Astrocyte (in vitro differentiated cells and primary cell): ENCODE data around the gene OSBP2. TPM values are rescaled to one million over a fixed set of nuclear protein-coding genes. Genes with fewer than 3 reads are reported as not detected.

Experiments
- DNase-seq: peaks from one replicate; pipeline ENCODE4 v3.0.0-alpha.2; 2010; ENCODE audit warnings: low read depth
- FAIRE-seq: peaks from 2 replicates; lab custom pipeline; 2011; peaks lifted over from hg19 to GRCh38; lab: Jason Lieb, UNC
- H2AFZ ChIP-seq: 2 replicates; pipeline ENCODE4 v1.6.0; 2012; ENCODE audit warnings: low read depth, low read length, inconsistent platforms
- H3K27ac ChIP-seq: 2 replicates; pipeline ENCODE4 v1.5.1; 2011; ENCODE audit warnings: low read depth, low read length, inconsistent platforms
- H3K27me3 ChIP-seq: 2 replicates; pipeline ENCODE4 v1.6.0; 2011; ENCODE audit warnings: low read length, inconsistent platforms; ENCODE audit not compliant: insufficient read depth
- H3K36me3 ChIP-seq: 2 replicates; pipeline ENCODE4 v1.5.1; 2011; ENCODE audit warnings: low read length, inconsistent platforms; ENCODE audit not compliant: insufficient read depth
- H3K4me1 ChIP-seq: 2 replicates; pipeline ENCODE4 v1.5.1; 2011; ENCODE audit warnings: low read length, inconsistent platforms; ENCODE audit not compliant: insufficient read depth
- H3K4me2 ChIP-seq: 2 replicates; pipeline ENCODE4 v1.6.0; 2012; ENCODE audit warnings: low read length, inconsistent platforms
- H3K4me3 ChIP-seq: 2 replicates; pipeline ENCODE4 v1.5.1; 2011; ENCODE audit warnings: low read depth, mild to moderate bottlenecking, low read length, inconsistent platforms; ENCODE audit not compliant: insufficient read depth
- H3K79me2 ChIP-seq: 2 replicates; pipeline ENCODE4 v1.6.0; 2012; ENCODE audit warnings: mild to moderate bottlenecking, low read length, inconsistent platforms; ENCODE audit not compliant: insufficient read depth
- H3K9ac ChIP-seq: 2 replicates; pipeline ENCODE4 v1.6.0; 2012; ENCODE audit warnings: mild to moderate bottlenecking, low read length, inconsistent platforms
- H3K9me3 ChIP-seq: 2 replicates; pipeline ENCODE4 v1.5.1; 2012; ENCODE audit warnings: low read depth, mild to moderate bottlenecking, low read length, inconsistent platforms; ENCODE audit not compliant: insufficient read depth
- H4K20me1 ChIP-seq: 2 replicates; pipeline ENCODE4 v1.6.0; 2012; ENCODE audit warnings: low read length, inconsistent platforms; ENCODE audit not compliant: insufficient read depth
- H3K27ac Mint-ChIP-seq: one replicate; pipeline ENCODE4 v1.8.0; 2021; ENCODE audit warnings: mild to moderate bottlenecking, mixed read lengths; ENCODE audit not compliant: unreplicated experiment
- H3K27me3 Mint-ChIP-seq: one replicate; pipeline ENCODE4 v1.8.0; 2021; ENCODE audit warnings: low read depth, mixed read lengths; ENCODE audit not compliant: unreplicated experiment
- H3K36me3 Mint-ChIP-seq: one replicate; pipeline ENCODE4 v1.8.0; 2021; ENCODE audit warnings: low read depth, mixed read lengths; ENCODE audit not compliant: unreplicated experiment
- H3K4me1 Mint-ChIP-seq: one replicate; pipeline ENCODE4 v1.8.0; 2021; ENCODE audit warnings: low read depth, mixed read lengths; ENCODE audit not compliant: unreplicated experiment
- H3K4me3 Mint-ChIP-seq: one replicate; pipeline ENCODE4 v1.8.0; 2021; ENCODE audit warnings: mild to moderate bottlenecking, moderate library complexity, mixed read lengths; ENCODE audit not compliant: unreplicated experiment
- H3K9me3 Mint-ChIP-seq: one replicate; pipeline ENCODE4 v1.8.0; 2021; ENCODE audit warnings: mild to moderate bottlenecking, mixed read lengths; ENCODE audit not compliant: unreplicated experiment
- CTCF ChIP-seq: IDR thresholded peaks from 2 replicates; pipeline ENCODE4 v1.5.1; 2011; ENCODE audit warnings: low read depth, mild to moderate bottlenecking, inconsistent platforms, low read length, moderate library complexity; ENCODE audit not compliant: insufficient read depth
- EZH2 ChIP-seq: IDR thresholded peaks from 2 replicates; pipeline ENCODE4 v1.6.1; 2012; ENCODE audit warnings: mild to moderate bottlenecking, low read length, inconsistent platforms; ENCODE audit not compliant: insufficient read depth
- total RNA-seq: library from RNA; stranded (reverse); gene quantifications from 2 replicates; pipeline ENCODE4 v1.2.1, GENCODE V29; 2021

OSBP2 gene
- total RNA-seq, 1 donor from 2014 or later, result 0.48 TPM

GRCh38 chr22:30667494-30668385, 26.9 kb upstream of the OSBP2 start, which contains the start of gene DUSP18:
TSS of gene DUSP18 (minus strand) at chr22:30667875. CDS start at chr22:30664003, 3,872 bp downstream.
- TF ChIP-seq EZH2 (no peak), CTCF (no peak)
- Histone ChIP-seq H3K9ac (peak within 1 kb of the TSS; percentile 82), H3K4me1 (peaks cover 6% of the 10 kb centered on the region), H3K27ac (peak within 1 kb of the TSS; percentile 48), H3K27me3 (no peaks in the 10 kb centered on the region), H3K4me2 (peak within 1 kb of the TSS; percentile 97), H3K36me3 (peaks cover 4% of the 10 kb centered on the region), H2AFZ (peak within 1 kb of the TSS; percentile 99), H3K9me3 (no peaks in the 10 kb centered on the region), H4K20me1 (peaks cover 13% of the 10 kb centered on the region), H3K4me3 (peak within 1 kb of the TSS; percentile 86), H3K79me2 (peaks cover 5% of the 10 kb centered on the region)
- Mint-ChIP-seq H3K4me1 (peaks cover 1% of the 10 kb centered on the region), H3K9me3 (no peaks in the 10 kb centered on the region), H3K27me3 (peaks cover 12% of the 10 kb centered on the region), H3K36me3 (peaks cover 12% of the 10 kb centered on the region), H3K4me3 (peak within 1 kb of the TSS; percentile 94), H3K27ac (peak within 1 kb of the TSS; percentile 84)
- FAIRE-seq, result no peak
- peak; percentile 70 for DNase-seq

- Histone ChIP-seq H3K36me3 (peaks cover 3% of the 10 kb centered on the region), H4K20me1 (peaks cover 13% of the 10 kb centered on the region), H3K9ac (peak overlapping the region; percentile 82), H3K4me1 (peaks cover 6% of the 10 kb centered on the region), H3K79me2 (peaks cover 5% of the 10 kb centered on the region), H3K9me3 (no peaks in the 10 kb centered on the region), H2AFZ (peak overlapping the region; percentile 99), H3K4me3 (peak overlapping the region; percentile 86), H3K27ac (no peak overlapping the region), H3K27me3 (no peaks in the 10 kb centered on the region), H3K4me2 (peak overlapping the region; percentile 97)
- DNase-seq (no peak), FAIRE-seq (no peak)
- no peak for TF ChIP-seq CTCF
- no peak for TF ChIP-seq EZH2
- Mint-ChIP-seq H3K27ac (peak overlapping the region; percentile 84), H3K36me3 (peaks cover 6% of the 10 kb centered on the region), H3K9me3 (no peaks in the 10 kb centered on the region), H3K27me3 (peaks cover 15% of the 10 kb centered on the region), H3K4me3 (peak overlapping the region; percentile 94), H3K4me1 (peaks cover 1% of the 10 kb centered on the region)
Observed at GRCh38 chr22:30668386-30668710, 26.3 kb upstream of the OSBP2 start.

DNA sequence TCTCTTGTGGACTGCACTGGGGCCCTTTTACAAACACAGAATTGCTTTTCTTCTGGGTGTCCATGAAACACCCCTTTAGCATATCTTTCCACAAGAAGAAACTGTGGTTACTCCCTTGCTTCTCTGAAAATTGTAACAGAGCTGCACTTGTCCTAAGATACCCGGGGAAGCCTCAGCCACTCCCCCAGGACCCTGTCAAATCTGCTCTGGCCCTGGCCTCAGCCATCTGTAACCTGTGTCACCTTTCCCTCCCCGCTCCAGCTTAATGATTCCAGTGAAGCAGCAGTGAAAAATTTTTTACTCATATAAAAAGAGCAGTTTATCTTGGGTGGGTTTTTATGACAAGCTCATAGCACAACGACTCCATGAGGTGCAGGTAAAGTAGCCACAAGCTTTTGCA, 23.6 kb upstream of the OSBP2 start:
- Histone ChIP-seq H3K27me3 (no peaks in the 10 kb centered on the region), H4K20me1 (peaks cover 2% of the 10 kb centered on the region), H3K9ac (no peak overlapping the region), H3K4me2 (no peak overlapping the region), H3K4me1 (peaks cover 6% of the 10 kb centered on the region), H2AFZ (no peak overlapping the region), H3K4me3 (no peak overlapping the region), H3K79me2 (peaks cover 5% of the 10 kb centered on the region), H3K27ac (no peak overlapping the region), H3K9me3 (no peaks in the 10 kb centered on the region), H3K36me3 (no peaks in the 10 kb centered on the region)
- DNase-seq, result no peak
- Mint-ChIP-seq H3K36me3 (no peaks in the 10 kb centered on the region), H3K4me1 (peaks cover 1% of the 10 kb centered on the region), H3K9me3 (peaks cover 1% of the 10 kb centered on the region), H3K27me3 (peaks cover 23% of the 10 kb centered on the region), H3K4me3 (no peak overlapping the region), H3K27ac (no peak overlapping the region)
- TF ChIP-seq EZH2, result no peak
- TF ChIP-seq CTCF, result no peak
- FAIRE-seq, result no peak
